CD4-positive, alpha-beta memory T cell (primary cell): ENCODE results near the gene NPIPA8. TPM values are rescaled to one million over a fixed set of nuclear protein-coding genes. Genes with fewer than 3 reads are reported as not detected.
"Not testable (repeated sequence)": the region's sequence is repeated elsewhere in the genome, so short reads cannot be mapped to it uniquely, and the experiment has no call there.

ENCODE experiments used
- CTCF ChIA-PET: fragments of 350-600 bp; sonication (Branson Sonifier 250); formaldehyde crosslinking; loops from one replicate; lab custom pipeline; 2021; ENCODE audit warnings: inconsistent platforms; ENCODE audit not compliant: partially characterized antibody; lab: Charles Lee
- POLR2A ChIA-PET: fragments of 350-600 bp; sonication (Branson Sonifier 250); formaldehyde crosslinking; loops from one replicate; lab custom pipeline; 2021; ENCODE audit not compliant: partially characterized antibody; lab: Charles Lee
- DNase-seq, 5 donors: peaks; one replicate each; pipeline versions ENCODE4 v3.0.0 to v3.0.0-alpha.2; 2020 to 2022; ENCODE audit warnings: mixed read lengths in 1 of 5
- H3K27ac ChIP-seq: one replicate; pipeline ENCODE4 v1.7.0; 2013; ENCODE audit warnings: low read depth, low read length
- H3K27me3 ChIP-seq: 2 replicates; pipeline ENCODE4 v1.7.0; 2013; ENCODE audit warnings: mild to moderate bottlenecking, low read length, moderate library complexity; ENCODE audit not compliant: insufficient read depth
- H3K36me3 ChIP-seq: 2 replicates; pipeline ENCODE4 v1.7.0; 2013; ENCODE audit warnings: mild to moderate bottlenecking, low read length, moderate library complexity; ENCODE audit not compliant: insufficient read depth
- H3K4me1 ChIP-seq: 2 replicates; pipeline ENCODE4 v1.7.0; 2013; ENCODE audit warnings: mild to moderate bottlenecking, low read length, moderate library complexity; ENCODE audit not compliant: insufficient read depth
- H3K4me3 ChIP-seq, 2 donors: one replicate each; pipeline ENCODE4 v1.7.0; 2013; ENCODE audit warnings: low read length in 2 of 2, mild to moderate bottlenecking in 1 of 2
- H3K9me3 ChIP-seq, 2 donors: one replicate each; pipeline ENCODE4 v1.7.0; 2013; ENCODE audit warnings: low read length in 2 of 2, control low read depth in 1 of 2; ENCODE audit not compliant: control insufficient read depth in 1 of 2
- H3K27ac Mint-ChIP-seq, 7 donors: one replicate each; pipeline ENCODE4 v1.8.0; 2020 to 2021; ENCODE audit warnings: mixed read lengths in 7 of 7, mild to moderate bottlenecking in 6 of 7, inconsistent platforms in 3 of 7, moderate library complexity in 3 of 7
- H3K27me3 Mint-ChIP-seq, 2 donors: one replicate each; pipeline ENCODE4 v1.8.0; 2020 to 2021; ENCODE audit warnings: mixed read lengths in 2 of 2
- H3K36me3 Mint-ChIP-seq, 2 donors: one replicate each; pipeline ENCODE4 v1.8.0; 2020 to 2021; ENCODE audit warnings: mixed read lengths in 2 of 2, inconsistent platforms in 1 of 2, mild to moderate bottlenecking in 1 of 2
- H3K4me1 Mint-ChIP-seq, 4 donors: one replicate each; pipeline ENCODE4 v1.8.0; 2020 to 2021; ENCODE audit warnings: mixed read lengths in 4 of 4, mild to moderate bottlenecking in 1 of 4
- H3K4me3 Mint-ChIP-seq, 8 donors: one replicate each; pipeline ENCODE4 v1.8.0; 2020 to 2021; ENCODE audit warnings: mixed read lengths in 8 of 8, mild to moderate bottlenecking in 7 of 8, moderate library complexity in 6 of 8, inconsistent platforms in 3 of 8
- H3K9me3 Mint-ChIP-seq, 8 donors: one replicate each; pipeline ENCODE4 v1.8.0; 2020 to 2021; ENCODE audit warnings: mixed read lengths in 8 of 8, mild to moderate bottlenecking in 5 of 8, inconsistent platforms in 3 of 8, moderate library complexity in 1 of 8
- intact Hi-C: fragments of 100-400 bp; cut with micrococcal nuclease; formaldehyde crosslinking; loops from one replicate; pipeline ENCODE4 v1.15.1; 2023
- polyA plus RNA-seq, 2 donors: library from polyadenylated mRNA; unstranded; fragments of 300-500 nt; fragmentation: Illumina TruSeq; gene quantifications; one replicate each; pipeline ENCODE4 v1.2.3, GENCODE V29; 2021
- total RNA-seq, 2 experiments: library from RNA; stranded (reverse); gene quantifications; one replicate each; pipeline ENCODE4 v1.2.3, GENCODE V29; 2021

The NPIPA8 gene
- total and polyA plus RNA-seq, 4 experiments from 2014 or later, result 0.36 to 3.9 (median 0.55) TPM; not detected in 1

GRCh38 chr16:18297714-18298113, 38.8 kb downstream of the NPIPA8 start:
- H3K4me1 ChIP-seq, H3K4me3 Mint-ChIP-seq, H3K36me3 Mint-ChIP-seq, H3K4me1 Mint-ChIP-seq, H3K27ac Mint-ChIP-seq, intact Hi-C loops, POLR2A ChIA-PET, H3K36me3 ChIP-seq, H3K9me3 Mint-ChIP-seq, H3K27me3 Mint-ChIP-seq, H3K27ac ChIP-seq, H3K27me3 ChIP-seq, CTCF ChIA-PET, H3K4me3 ChIP-seq, DNase-seq, H3K9me3 ChIP-seq: not testable (repeated sequence)

GRCh38 chr16:18296931-18297330, 39.6 kb downstream of the NPIPA8 start:
- H3K36me3 Mint-ChIP-seq, H3K27ac ChIP-seq, DNase-seq, H3K27me3 ChIP-seq, H3K36me3 ChIP-seq, H3K4me3 Mint-ChIP-seq, H3K27ac Mint-ChIP-seq, H3K27me3 Mint-ChIP-seq, H3K4me1 Mint-ChIP-seq, H3K9me3 Mint-ChIP-seq, intact Hi-C loops, H3K4me3 ChIP-seq, POLR2A ChIA-PET, CTCF ChIA-PET, H3K4me1 ChIP-seq, H3K9me3 ChIP-seq: not testable (repeated sequence)

DNA sequence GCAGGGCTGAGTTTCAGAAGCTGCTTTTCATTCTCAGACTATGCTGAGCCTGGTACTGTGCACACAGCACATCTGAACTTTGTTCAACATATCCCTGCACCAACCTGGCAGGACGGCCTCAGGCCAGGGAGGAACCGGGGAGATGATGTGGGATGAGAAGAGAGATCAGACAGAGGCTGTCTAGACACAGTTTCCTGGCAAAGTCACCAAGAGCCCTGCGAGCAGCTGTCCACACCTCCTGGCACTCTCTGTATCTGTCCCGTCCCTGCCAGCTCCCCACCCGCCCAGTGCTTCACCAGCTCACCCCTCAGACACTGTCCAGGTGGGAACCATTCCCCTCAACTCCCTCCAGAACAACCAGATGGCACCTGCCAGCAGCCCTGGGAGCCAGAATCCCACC, 42.2 kb downstream of the NPIPA8 start:
- H3K9me3 ChIP-seq, H3K36me3 Mint-ChIP-seq, H3K27ac ChIP-seq, H3K27me3 Mint-ChIP-seq, DNase-seq, H3K4me3 ChIP-seq, H3K4me3 Mint-ChIP-seq, POLR2A ChIA-PET, CTCF ChIA-PET, H3K9me3 Mint-ChIP-seq, intact Hi-C loops, H3K27ac Mint-ChIP-seq, H3K36me3 ChIP-seq, H3K4me1 ChIP-seq, H3K4me1 Mint-ChIP-seq, H3K27me3 ChIP-seq: not testable (repeated sequence)

DNA sequence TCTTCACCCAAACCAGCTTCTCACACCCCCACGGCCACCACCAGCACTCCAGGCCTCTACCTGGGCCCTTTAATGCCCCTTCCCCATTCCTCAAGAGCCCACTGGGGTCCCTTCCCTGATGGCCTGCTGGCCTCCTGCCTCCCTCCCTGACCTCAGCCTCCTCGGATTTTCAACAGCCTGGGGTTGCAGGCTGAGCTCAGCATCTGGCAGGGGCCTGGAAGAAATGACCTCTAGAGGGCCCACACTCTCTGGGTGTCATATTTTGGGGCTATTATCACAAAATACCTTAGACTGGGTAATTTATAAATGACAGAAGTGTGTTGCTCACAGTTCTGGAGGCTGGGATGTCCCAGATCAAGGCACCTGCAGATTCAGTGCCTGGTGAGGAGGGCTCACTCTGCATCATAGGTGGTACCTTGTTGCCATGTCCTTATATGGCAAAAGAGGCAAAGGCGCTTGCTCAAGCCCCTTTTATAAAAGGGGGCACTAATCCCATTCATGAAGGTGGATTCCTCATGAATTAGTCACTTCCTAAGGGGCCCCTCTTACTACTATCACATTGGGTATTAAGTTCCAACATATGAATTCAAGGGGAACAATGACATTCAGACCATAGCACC, 43.1 kb downstream of the NPIPA8 start:
- H3K9me3 Mint-ChIP-seq, intact Hi-C loops: not testable (repeated sequence)

GRCh38 chr16:18290959-18291358, 45.6 kb downstream of the NPIPA8 start:
- H3K27me3 ChIP-seq, H3K36me3 Mint-ChIP-seq, intact Hi-C loops, CTCF ChIA-PET, H3K4me1 Mint-ChIP-seq, H3K4me3 ChIP-seq, POLR2A ChIA-PET, H3K4me3 Mint-ChIP-seq, H3K27me3 Mint-ChIP-seq, H3K9me3 Mint-ChIP-seq, H3K27ac ChIP-seq, H3K36me3 ChIP-seq, H3K9me3 ChIP-seq, H3K4me1 ChIP-seq, H3K27ac Mint-ChIP-seq, DNase-seq: not testable (repeated sequence)

More for the DNA sequence above, 43.1 kb downstream of the NPIPA8 start:
- DNase-seq, H3K4me3 Mint-ChIP-seq, H3K36me3 Mint-ChIP-seq, POLR2A ChIA-PET, H3K4me1 ChIP-seq, H3K9me3 ChIP-seq, CTCF ChIA-PET, H3K27ac ChIP-seq, H3K27me3 Mint-ChIP-seq, H3K4me1 Mint-ChIP-seq, H3K27me3 ChIP-seq, H3K27ac Mint-ChIP-seq, H3K4me3 ChIP-seq, H3K36me3 ChIP-seq: not testable (repeated sequence)

DNA sequence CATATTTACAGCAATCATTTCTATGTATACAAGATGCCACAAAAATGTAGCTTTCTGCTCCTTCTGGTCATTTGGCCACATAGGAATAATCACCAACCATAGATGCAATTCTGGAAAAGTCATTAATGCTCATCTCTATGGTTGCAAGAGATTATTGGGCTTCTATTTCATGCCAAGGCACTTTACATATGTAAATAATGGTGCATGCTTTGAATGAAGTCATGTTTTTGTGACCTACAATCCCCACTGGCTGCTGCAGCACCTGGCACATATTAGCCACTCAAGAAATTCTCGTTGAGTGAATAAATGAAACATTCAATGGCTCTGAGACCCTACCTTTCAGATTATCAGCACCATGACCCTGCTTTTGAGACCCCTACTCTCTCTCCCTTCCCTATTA, 50.2 kb downstream of the NPIPA8 start:
- POLR2A ChIA-PET, H3K27ac Mint-ChIP-seq, H3K4me3 Mint-ChIP-seq, H3K4me1 Mint-ChIP-seq, H3K36me3 ChIP-seq, H3K27ac ChIP-seq, CTCF ChIA-PET, DNase-seq, H3K36me3 Mint-ChIP-seq, H3K27me3 Mint-ChIP-seq, H3K4me3 ChIP-seq, intact Hi-C loops, H3K4me1 ChIP-seq, H3K9me3 ChIP-seq, H3K9me3 Mint-ChIP-seq, H3K27me3 ChIP-seq: not testable (repeated sequence)

DNA sequence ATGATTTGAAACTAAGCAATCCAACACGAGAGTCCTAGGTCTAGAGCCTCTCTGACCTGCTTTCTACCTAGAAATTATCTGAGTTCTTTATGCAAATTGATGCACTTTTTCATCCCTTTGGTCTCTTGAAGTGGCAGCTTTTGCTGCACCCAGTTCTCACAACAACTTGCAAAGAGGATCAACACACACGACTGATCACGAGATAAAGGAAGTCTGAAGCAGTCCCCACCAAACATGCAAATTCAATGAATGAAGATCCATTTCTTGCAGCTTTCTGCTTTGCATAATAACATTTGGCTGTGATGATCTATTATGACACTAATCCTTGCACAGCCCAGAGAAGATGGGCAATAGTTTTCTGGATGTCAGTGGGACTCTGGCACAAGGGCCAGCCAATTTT, 56.2 kb downstream of the NPIPA8 start:
- intact Hi-C loops, H3K4me3 Mint-ChIP-seq, H3K4me3 ChIP-seq, H3K27ac ChIP-seq, H3K27me3 ChIP-seq, H3K27ac Mint-ChIP-seq, H3K9me3 ChIP-seq, CTCF ChIA-PET, H3K36me3 ChIP-seq, POLR2A ChIA-PET, H3K4me1 ChIP-seq, H3K4me1 Mint-ChIP-seq, DNase-seq, H3K36me3 Mint-ChIP-seq, H3K9me3 Mint-ChIP-seq, H3K27me3 Mint-ChIP-seq: not testable (repeated sequence)

DNA sequence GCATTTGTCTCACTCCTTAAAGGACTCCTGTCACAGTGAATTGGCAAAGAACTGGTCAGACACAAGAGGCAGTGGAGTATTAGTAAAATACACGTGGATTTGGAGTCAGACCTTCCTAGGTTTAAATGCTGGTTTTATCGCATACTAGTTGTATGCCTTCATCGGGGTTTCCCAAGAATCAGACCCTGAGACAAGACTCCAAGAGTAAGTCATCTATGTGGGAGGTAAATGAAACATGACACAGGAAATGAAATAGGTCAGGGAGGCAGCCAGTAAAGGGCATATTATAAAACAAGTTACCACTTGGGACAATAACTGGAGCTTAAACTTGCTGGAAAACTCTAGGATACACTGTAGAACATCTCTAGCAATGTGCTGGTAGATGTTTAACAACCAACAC, 59.8 kb downstream of the NPIPA8 start:
- H3K4me3 ChIP-seq, H3K4me3 Mint-ChIP-seq, H3K36me3 Mint-ChIP-seq, H3K27me3 ChIP-seq, H3K4me1 ChIP-seq, H3K27ac ChIP-seq, DNase-seq, intact Hi-C loops, CTCF ChIA-PET, H3K9me3 ChIP-seq, H3K9me3 Mint-ChIP-seq, H3K36me3 ChIP-seq, H3K27ac Mint-ChIP-seq, H3K27me3 Mint-ChIP-seq, H3K4me1 Mint-ChIP-seq, POLR2A ChIA-PET: not testable (repeated sequence)
